NB4 (cell line): ENCODE data around the gene CEBPE.

Experiments
- DNase-seq: peaks from one replicate; pipeline ENCODE4 v3.0.0; 2010; ENCODE audit warnings: low read depth
- H3K4me3 ChIP-seq: one replicate; pipeline ENCODE4 v1.5.1; 2011; ENCODE audit warnings: mild to moderate bottlenecking, low read depth, low read length, moderate library complexity
- CTCF ChIP-seq: IDR thresholded peaks from one replicate; pipeline ENCODE4 v1.5.1; 2012; ENCODE audit warnings: low read depth, low read length
- MAX ChIP-seq: IDR thresholded peaks from 2 replicates; pipeline ENCODE4 v1.6.1; 2011; ENCODE audit warnings: low read depth, low read length
- MYC ChIP-seq: IDR thresholded peaks from 2 replicates; pipeline ENCODE4 v1.6.1; 2011; ENCODE audit warnings: low read depth, low read length
- POLR2A ChIP-seq: IDR thresholded peaks from 2 replicates; pipeline ENCODE4 v1.6.1; 2011; ENCODE audit warnings: mild to moderate bottlenecking; ENCODE audit not compliant: insufficient read length; ENCODE audit errors: extremely low read depth

The CEBPE gene

GRCh38 chr14:23126548-23127278, 7.7 kb upstream of the CEBPE start:
- no peak for TF ChIP-seq MAX
- TF ChIP-seq CTCF = no peak
- TF ChIP-seq MYC = no peak
- TF ChIP-seq POLR2A = no peak
- DNase-seq = no peak
- no peak overlapping the region for H3K4me3 ChIP-seq

GRCh38 chr14:23125933-23126524, 7.0 kb upstream of the CEBPE start:
- H3K4me3 ChIP-seq = no peak overlapping the region
- TF ChIP-seq POLR2A = no peak
- TF ChIP-seq MYC = no peak
- TF ChIP-seq CTCF = no peak
- TF ChIP-seq MAX = no peak
- DNase-seq = no peak

GRCh38 chr14:23125011-23125410, 6.0 kb upstream of the CEBPE start:
- no peak overlapping the region for H3K4me3 ChIP-seq
- TF ChIP-seq MAX = no peak

GRCh38 chr14:23124337-23124954, 5.4 kb upstream of the CEBPE start:
- DNase-seq = no peak
- H3K4me3 ChIP-seq = no peak overlapping the region
- no peak for TF ChIP-seq CTCF
- TF ChIP-seq POLR2A = no peak
- TF ChIP-seq MYC = no peak

More at GRCh38 chr14:23125011-23125410, 6.0 kb upstream of the CEBPE start:
- DNase-seq = no peak

- no peak for TF ChIP-seq POLR2A
- TF ChIP-seq MAX = no peak
- TF ChIP-seq MYC = no peak
- TF ChIP-seq CTCF = no peak
- DNase-seq = no peak
- no peak overlapping the region for H3K4me3 ChIP-seq
These were observed 4.4 kb upstream of the CEBPE start for GRCh38 chr14:23123419-23123818.

- H3K4me3 ChIP-seq = no peak overlapping the region
- no peak for DNase-seq
- TF ChIP-seq POLR2A = no peak
- TF ChIP-seq CTCF = no peak
- no peak for TF ChIP-seq MYC
- no peak for TF ChIP-seq MAX
These were observed 3.0 kb upstream of the CEBPE start for GRCh38 chr14:23122086-23122485.
